ENCODE measurements around the gene CDKN2A. TPM values are rescaled to one million over a fixed set of nuclear protein-coding genes. Genes with fewer than 3 reads are reported as not detected.

CDKN2A gene
- polyA plus RNA-seq (ENCODE audit: insufficient read length in 4 of 4), result under 1 TPM in 1 of 4 donors, not detected in 3; 0.22 TPM

DNA sequence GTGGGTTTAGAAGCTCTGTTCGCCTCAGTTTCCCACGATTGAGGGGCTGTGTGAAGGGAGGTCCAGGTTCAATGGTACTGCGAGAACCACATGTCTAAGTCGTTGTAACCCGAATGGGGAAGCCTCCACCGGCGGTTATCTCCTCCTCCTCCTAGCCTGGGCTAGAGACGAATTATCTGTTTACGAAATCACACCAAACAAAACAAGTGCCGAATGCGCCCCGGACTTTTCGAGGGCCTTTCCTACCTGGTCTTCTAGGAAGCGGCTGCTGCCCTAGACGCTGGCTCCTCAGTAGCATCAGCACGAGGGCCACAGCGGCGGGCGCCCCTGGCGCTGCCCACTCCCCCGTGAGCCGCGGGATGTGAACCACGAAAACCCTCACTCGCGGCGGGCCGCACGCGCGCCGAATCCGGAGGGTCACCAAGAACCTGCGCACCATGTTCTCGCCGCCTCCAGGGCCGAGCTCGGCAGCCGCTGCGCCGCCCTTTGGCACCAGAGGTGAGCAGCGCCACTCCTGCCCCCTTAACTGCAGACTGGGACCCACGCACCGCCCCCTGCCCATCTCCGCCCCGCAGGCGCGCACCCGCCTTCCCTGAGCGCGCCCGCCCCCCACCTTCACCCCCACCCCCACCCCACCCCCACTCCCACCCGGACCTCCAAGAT lies at the start of gene CDKN2A:
Gene CDKN2A, minus strand, starts transcription at position 500 of the 663 bp plus-strand sequence.
- no peak for DNase-seq (ENCODE audit: low read depth in 4 of 4, low spot score in 2 of 4)

GRCh38 chr9:22043928-22044327 lies 49.7 kb upstream of the CDKN2A start:
- DNase-seq (ENCODE audit: low read depth in 4 of 4, low spot score in 2 of 4), result no peak

GRCh38 chr9:22041775-22042174 lies 47.6 kb upstream of the CDKN2A start:
- DNase-seq (ENCODE audit: low read depth in 4 of 4, low spot score in 2 of 4), result peak in 1 of 4 donors; percentile 8

GRCh38 chr9:22041344-22041743 lies 47.2 kb upstream of the CDKN2A start:
- no peak for DNase-seq (ENCODE audit: low read depth in 4 of 4, low spot score in 2 of 4)

DNA sequence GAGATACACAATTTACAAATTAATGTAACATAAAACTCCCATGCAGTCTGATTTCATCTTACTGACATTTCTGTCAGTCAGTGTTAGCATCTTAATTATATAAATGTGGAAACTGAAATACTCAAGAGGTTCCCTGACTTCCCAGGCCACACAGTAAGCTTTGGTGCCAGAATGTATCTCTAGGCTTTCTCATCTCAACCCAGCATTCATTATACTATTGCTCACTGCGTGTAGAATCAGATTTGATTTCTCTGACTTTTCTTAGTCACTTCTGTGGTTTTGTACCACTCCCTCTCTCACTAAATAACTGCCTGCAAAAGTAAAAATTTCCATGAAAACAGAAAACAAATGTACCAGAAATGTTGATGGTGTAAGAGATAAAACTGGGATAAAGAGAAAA lies 46.6 kb upstream of the CDKN2A start:
- DNase-seq (ENCODE audit: low read depth in 4 of 4, low spot score in 2 of 4), result no peak

- DNase-seq (ENCODE audit: low read depth in 4 of 4, low spot score in 2 of 4), result no peak
Observed at GRCh38 chr9:22039258-22039657, 45.1 kb upstream of the CDKN2A start.

GRCh38 chr9:22037954-22038690 lies 43.9 kb upstream of the CDKN2A start:
- DNase-seq (ENCODE audit: low read depth in 4 of 4, low spot score in 2 of 4), result no peak

DNA sequence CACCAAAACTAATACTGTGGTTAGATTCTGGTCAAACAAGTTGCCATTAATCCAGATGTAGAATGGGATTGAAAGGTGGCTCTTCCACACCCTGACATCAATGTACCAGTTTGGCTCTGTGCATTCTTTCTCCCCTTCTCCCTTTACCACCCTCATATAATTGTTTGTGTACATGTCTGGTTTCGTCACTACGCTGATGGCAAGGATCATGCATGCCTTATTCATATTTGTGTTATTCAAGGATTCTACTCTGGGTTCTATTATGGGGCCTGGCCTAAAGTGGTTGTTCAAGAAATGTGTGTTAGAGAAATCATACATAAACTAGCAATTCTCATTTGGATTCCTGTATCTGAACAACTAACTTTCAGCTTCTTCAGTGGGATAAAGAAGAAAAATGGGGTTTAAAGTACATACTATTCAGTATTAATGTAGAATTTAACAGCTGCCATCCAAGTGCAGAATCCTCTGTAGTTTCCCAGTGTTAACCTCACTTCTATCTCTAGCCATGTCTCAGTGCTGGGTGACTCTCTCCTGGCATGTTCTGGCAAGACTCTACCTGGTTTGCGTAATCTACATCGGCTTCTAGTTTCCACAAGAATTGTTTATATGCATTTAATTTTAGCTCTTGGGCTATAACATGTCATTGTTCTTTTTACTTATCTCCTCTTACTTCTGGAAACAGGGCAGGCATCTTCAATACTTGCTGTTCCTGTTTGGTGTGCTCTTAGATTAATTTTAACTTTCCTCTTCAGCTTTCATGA lies 42.9 kb upstream of the CDKN2A start:
- DNase-seq (ENCODE audit: low read depth in 4 of 4, low spot score in 2 of 4), result no peak

GRCh38 chr9:22035591-22036011 lies 41.4 kb upstream of the CDKN2A start:
- no peak for DNase-seq (ENCODE audit: low read depth in 4 of 4, low spot score in 2 of 4)

DNA sequence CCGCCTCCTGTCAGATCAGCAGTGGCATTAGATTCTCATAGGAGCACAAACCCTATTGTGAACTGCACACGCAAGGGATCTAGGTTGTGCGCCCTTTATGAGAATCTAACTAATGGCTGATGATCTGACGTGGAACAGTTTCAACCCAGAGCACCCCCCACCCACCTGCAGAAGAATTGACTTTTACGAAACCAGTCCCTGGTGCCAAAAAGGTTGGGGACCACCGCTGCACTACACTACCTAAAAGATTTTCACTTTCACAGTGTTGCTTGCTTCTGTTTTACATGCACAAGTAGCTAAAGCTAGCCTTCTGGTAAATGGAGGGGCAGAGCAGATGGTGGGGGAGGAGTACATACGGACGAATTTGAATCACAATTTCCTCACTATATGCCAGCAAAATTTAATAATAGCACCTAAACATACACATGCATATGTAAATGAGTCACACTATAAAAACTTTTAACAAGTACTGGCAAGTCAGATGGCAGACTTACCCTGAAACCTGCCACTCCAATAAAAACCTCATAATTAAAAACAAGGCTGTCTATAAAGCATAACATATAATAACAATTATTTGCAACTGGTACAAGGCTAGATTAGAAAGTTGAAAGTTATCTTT lies 38.9 kb upstream of the CDKN2A start:
- DNase-seq (ENCODE audit: low read depth in 4 of 4, low spot score in 2 of 4), result no peak

GRCh38 chr9:22031655-22032411 lies 37.6 kb upstream of the CDKN2A start:
- DNase-seq (ENCODE audit: low read depth in 4 of 4, low spot score in 2 of 4), result no peak

DNA sequence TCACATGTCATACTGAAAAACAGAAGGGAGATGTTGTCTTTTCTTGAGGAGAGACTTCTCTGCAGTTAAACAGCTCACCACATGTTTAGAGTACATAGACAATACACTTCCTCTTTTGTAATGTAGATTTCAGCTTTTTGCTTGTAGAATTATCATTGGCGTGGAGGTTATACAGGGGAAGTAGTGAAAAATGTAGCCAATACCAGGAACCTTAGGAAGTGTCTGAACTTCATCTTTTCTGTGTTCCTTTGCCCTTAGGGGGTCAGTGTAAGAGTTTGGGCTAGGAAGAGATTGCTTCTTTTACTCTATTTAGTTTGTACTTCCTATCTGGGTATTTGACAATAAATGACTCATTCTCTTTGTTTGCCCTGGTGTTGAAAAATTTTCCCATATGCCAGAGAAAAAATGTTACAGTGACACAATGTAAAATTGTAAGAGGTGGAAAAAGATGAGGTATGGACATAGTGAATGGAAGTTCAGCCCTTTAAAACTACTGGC lies 36.0 kb upstream of the CDKN2A start:
- DNase-seq (ENCODE audit: low read depth in 4 of 4, low spot score in 2 of 4), result no peak

GRCh38 chr9:22029231-22029630 lies 35.0 kb upstream of the CDKN2A start:
- no peak for DNase-seq (ENCODE audit: low read depth in 4 of 4, low spot score in 2 of 4)

GRCh38 chr9:22028394-22028793 lies 34.2 kb upstream of the CDKN2A start:
- DNase-seq (ENCODE audit: low read depth in 4 of 4, low spot score in 2 of 4), result no peak

- DNase-seq (ENCODE audit: low read depth in 4 of 4, low spot score in 2 of 4), result no peak
Observed at GRCh38 chr9:22026696-22027095, 32.5 kb upstream of the CDKN2A start.

DNA sequence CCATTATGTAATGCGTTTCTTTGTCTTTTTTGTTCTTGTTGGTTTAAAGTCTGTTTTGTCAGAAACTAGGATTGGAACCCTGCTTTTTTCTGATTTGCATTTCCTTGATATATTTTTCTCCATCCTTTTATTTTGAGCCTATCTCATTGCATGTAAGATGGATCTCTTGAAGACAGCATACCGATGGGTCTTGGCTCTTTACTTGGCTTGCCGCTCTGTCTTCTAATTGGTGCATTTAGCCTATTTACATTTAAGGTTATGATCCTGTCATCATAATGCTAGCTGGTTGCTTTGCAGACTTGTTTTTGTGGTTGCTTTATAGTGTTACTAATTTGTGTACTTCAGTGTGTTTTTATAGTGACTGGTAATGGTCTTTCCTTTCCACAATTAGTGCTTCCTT lies 28.2 kb upstream of the CDKN2A start:
- no peak for DNase-seq (ENCODE audit: low read depth in 4 of 4, low spot score in 2 of 4)

- peak in 1 of 4 donors; percentile 59 for DNase-seq (ENCODE audit: low read depth in 4 of 4, low spot score in 2 of 4)
Observed at GRCh38 chr9:22010866-22011625, 16.9 kb upstream of the CDKN2A start.

GRCh38 chr9:22009506-22009867 lies 15.3 kb upstream of the CDKN2A start:
- no peak for DNase-seq (ENCODE audit: low read depth in 4 of 4, low spot score in 2 of 4)

DNA sequence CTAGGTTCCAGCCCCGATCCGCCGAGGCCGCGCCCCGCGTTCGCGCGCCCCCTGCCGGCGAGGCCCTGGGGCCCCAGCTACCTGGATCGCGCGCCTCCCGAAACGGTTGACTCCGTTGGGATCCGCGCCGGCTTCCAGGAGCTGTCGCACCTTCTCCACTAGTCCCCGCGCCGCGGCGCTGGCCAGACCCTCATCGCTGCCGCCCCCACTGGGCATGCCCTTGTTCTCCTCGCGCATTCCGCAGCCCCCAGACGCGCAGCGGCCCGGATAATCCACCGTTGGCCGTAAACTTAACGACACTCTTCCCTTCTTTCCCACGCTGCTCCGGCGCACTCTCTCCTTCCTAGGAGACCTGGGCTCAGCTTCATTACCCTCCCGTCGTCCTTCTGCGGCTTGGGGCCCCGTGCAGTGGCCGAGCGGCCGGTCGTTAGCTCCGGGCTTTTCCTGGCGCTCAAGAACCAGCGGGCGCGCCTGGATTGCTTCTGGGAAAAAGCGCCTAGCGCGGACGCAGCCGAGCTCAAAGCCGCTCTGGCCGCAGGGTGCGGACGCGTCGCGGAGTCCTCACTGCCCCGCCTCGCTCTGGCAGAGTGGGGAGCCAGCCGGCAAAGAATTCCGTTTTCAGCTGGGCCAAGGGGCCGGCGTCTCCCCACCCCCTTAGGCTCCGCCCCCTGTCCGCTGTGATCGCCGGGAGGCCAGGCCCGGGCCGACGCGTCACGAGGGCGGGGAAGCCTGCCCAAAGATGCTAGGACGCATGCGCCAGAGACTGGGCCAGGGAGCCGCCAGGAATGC lies 14.7 kb upstream of the CDKN2A start, which contains the start of gene CDKN2B:
Gene CDKN2B, minus strand, starts transcription at position 589 of the 789 bp plus-strand sequence. Its CDS starts 352 bp downstream, at position 237.
- DNase-seq (ENCODE audit: low read depth in 4 of 4, low spot score in 2 of 4), result peak in 1 of 4 donors; percentile 74
